ENCODE measurements around the gene GALNT4.

The GALNT4 gene

DNA sequence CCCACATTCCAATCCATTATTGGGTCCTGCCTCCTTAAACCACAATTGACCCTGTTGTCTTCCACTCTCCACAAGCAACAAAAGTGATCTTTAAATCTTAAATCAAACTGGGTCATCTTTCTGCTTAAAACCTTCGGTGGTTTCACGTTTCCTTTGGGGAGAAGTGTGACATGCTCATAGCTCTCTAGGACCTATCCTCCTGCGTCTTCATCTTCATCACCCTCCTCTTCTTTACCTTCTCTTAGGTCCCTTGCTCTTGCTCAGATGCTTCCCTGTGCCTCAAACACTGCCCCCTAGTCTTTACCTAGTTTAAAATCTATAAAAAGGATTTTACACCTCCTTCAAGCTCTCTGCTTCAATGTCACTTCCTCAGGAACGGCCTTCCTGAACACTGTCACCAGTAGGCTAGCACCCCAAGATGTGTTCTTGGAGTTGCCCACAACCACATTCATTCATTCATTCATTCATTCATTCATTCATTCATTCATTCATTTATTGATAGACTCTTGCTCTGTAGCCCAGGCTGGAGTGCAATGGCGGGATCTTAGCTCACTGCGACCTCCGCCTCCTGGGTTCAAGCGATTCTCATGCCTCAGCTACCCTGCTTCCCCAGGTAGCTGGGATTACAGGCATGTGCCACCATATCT, 46.8 kb downstream of the GALNT4 start:
- Histone ChIP-seq H3K27me3 (ENCODE audit: low read depth, low read length) (no peaks in the 10 kb centered on the region), H2AFZ (ENCODE audit: low read depth, low read length) (no peak overlapping the region)
- no peak for TF ChIP-seq EZH2phosphoT487 (IDR thresholded peaks at IDR 0.05; ENCODE audit: low read depth)
- TF ChIP-seq, protein P1, sequence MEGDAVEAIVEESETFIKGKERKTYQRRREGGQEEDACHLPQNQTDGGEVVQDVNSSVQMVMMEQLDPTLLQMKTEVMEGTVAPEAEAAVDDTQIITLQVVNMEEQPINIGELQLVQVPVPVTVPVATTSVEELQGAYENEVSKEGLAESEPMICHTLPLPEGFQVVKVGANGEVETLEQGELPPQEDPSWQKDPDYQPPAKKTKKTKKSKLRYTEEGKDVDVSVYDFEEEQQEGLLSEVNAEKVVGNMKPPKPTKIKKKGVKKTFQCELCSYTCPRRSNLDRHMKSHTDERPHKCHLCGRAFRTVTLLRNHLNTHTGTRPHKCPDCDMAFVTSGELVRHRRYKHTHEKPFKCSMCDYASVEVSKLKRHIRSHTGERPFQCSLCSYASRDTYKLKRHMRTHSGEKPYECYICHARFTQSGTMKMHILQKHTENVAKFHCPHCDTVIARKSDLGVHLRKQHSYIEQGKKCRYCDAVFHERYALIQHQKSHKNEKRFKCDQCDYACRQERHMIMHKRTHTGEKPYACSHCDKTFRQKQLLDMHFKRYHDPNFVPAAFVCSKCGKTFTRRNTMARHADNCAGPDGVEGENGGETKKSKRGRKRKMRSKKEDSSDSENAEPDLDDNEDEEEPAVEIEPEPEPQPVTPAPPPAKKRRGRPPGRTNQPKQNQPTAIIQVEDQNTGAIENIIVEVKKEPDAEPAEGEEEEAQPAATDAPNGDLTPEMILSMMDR (IDR thresholded peaks at IDR 0.05; ENCODE audit: low read depth, low read length): peak; percentile 14; the same call in 1 of the 2 replicates

DNA sequence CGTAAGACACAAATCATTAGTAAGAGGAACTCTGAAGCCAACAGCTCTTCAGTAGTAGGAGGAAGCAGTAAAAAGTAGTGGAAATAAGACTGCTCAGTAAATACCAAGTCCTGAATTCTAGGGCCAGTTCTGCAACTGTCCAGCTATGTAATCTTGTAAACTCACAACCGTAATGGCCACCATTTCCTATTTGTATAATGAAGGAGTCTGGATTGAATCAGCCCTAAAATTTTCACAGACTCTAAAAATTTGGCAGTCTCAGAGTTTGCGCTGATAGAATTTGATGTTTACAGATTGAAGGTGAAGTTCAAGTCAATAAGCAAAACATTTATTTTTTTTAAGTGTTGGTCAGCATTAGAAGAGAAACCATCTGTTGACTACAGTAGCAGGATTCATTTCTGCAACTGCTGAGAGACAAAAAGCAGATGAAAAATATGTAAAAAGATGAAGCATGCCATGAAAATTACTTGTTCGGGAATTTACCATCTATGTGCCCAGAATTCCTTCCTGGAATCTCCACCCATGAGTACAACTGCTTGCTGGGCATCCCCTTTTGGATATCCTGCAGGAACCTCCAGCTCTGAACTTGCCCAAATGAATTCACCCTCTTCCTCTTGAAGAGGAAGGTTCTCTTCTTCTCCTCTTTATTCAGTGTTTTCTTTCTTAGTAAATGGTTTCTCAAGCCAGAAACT, 47.5 kb downstream of the GALNT4 start:
- no peaks in the 10 kb centered on the region for H3K36me3 ChIP-seq (replicated peaks; ENCODE audit: low read depth, low read length)
- no peak overlapping the region for H3K4me2 ChIP-seq (ENCODE audit: low read length)

More for the DNA sequence above, 46.8 kb downstream of the GALNT4 start:
- peaks cover 5% of the 10 kb centered on the region; the same call in 1 of the 2 replicates for H3K4me1 ChIP-seq (ENCODE audit: low read length)
- H4K20me1 ChIP-seq (ENCODE audit: insufficient read depth, low read length): no peaks in the 10 kb centered on the region
- no peak overlapping the region for H3K4me2 ChIP-seq (ENCODE audit: low read length)
- no peak overlapping the region for H3K4me3 ChIP-seq (ENCODE audit: low read length)
- H3K9me3 ChIP-seq (ENCODE audit: insufficient read depth, low read length): no peaks in the 10 kb centered on the region
- no peak overlapping the region for H3K27ac ChIP-seq (ENCODE audit: low read length)
- H3K9ac ChIP-seq (ENCODE audit: low read length): no peak overlapping the region
- no peaks in the 10 kb centered on the region for H3K36me3 ChIP-seq (replicated peaks; ENCODE audit: low read depth, low read length)
- no peaks in the 10 kb centered on the region for H3K79me2 ChIP-seq (ENCODE audit: low read length)

DNA sequence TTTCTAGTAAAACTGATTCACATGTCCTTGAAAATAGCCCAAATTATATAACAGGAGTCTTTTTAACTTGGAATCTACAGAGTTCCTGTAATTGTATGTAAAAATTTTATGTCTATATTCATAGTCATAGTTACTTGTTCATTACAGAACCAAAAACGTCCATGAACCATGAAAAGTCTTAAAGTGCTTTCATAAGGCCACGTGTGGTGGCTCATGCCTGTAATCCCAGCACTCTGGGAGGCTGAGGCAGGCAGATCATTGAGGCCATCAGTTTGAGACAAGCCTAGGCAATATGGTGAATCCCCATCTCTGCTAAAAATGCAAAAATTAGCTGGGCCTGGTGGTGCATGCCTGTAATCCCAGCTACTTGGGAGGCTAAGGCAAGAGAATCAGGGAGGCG, 48.4 kb downstream of the GALNT4 start:
- H3K4me1 ChIP-seq (ENCODE audit: low read length): peaks cover 8% of the 10 kb centered on the region; the same call in 1 of the 2 replicates
- no peaks in the 10 kb centered on the region for H3K79me2 ChIP-seq (ENCODE audit: low read length)
- no peak overlapping the region for H3K4me2 ChIP-seq (ENCODE audit: low read length)
- no peaks in the 10 kb centered on the region for H4K20me1 ChIP-seq (ENCODE audit: insufficient read depth, low read length)
- no peak overlapping the region for H3K9ac ChIP-seq (ENCODE audit: low read length)
- no peaks in the 10 kb centered on the region for H3K27me3 ChIP-seq (ENCODE audit: low read depth, low read length)
- TF ChIP-seq EZH2phosphoT487 (IDR thresholded peaks at IDR 0.05; ENCODE audit: low read depth): no peak
- TF ChIP-seq, protein P1 (IDR thresholded peaks at IDR 0.05; ENCODE audit: low read depth, low read length): no peak
- H3K27ac ChIP-seq (ENCODE audit: low read length): no peak overlapping the region
- no peak overlapping the region for H3K4me3 ChIP-seq (ENCODE audit: low read length)
- no peaks in the 10 kb centered on the region for H3K9me3 ChIP-seq (ENCODE audit: insufficient read depth, low read length)
- H3K36me3 ChIP-seq (replicated peaks; ENCODE audit: low read depth, low read length): no peaks in the 10 kb centered on the region
- no peak overlapping the region for H2AFZ ChIP-seq (ENCODE audit: low read depth, low read length)

More for the DNA sequence above, 47.5 kb downstream of the GALNT4 start:
- no peaks in the 10 kb centered on the region for H3K27me3 ChIP-seq (ENCODE audit: low read depth, low read length)
- no peaks in the 10 kb centered on the region for H3K79me2 ChIP-seq (ENCODE audit: low read length)
- no peak overlapping the region for H3K27ac ChIP-seq (ENCODE audit: low read length)
- H3K4me1 ChIP-seq (ENCODE audit: low read length): peaks cover 8% of the 10 kb centered on the region; the same call in 1 of the 2 replicates
- no peak overlapping the region for H3K4me3 ChIP-seq (ENCODE audit: low read length)
- H4K20me1 ChIP-seq (ENCODE audit: insufficient read depth, low read length): no peaks in the 10 kb centered on the region
- H2AFZ ChIP-seq (ENCODE audit: low read depth, low read length): no peak overlapping the region
- no peak for TF ChIP-seq EZH2phosphoT487 (IDR thresholded peaks at IDR 0.05; ENCODE audit: low read depth)
- TF ChIP-seq, protein P1 (IDR thresholded peaks at IDR 0.05; ENCODE audit: low read depth, low read length): no peak
- H3K9ac ChIP-seq (ENCODE audit: low read length): no peak overlapping the region
- H3K9me3 ChIP-seq (ENCODE audit: insufficient read depth, low read length): no peaks in the 10 kb centered on the region

DNA sequence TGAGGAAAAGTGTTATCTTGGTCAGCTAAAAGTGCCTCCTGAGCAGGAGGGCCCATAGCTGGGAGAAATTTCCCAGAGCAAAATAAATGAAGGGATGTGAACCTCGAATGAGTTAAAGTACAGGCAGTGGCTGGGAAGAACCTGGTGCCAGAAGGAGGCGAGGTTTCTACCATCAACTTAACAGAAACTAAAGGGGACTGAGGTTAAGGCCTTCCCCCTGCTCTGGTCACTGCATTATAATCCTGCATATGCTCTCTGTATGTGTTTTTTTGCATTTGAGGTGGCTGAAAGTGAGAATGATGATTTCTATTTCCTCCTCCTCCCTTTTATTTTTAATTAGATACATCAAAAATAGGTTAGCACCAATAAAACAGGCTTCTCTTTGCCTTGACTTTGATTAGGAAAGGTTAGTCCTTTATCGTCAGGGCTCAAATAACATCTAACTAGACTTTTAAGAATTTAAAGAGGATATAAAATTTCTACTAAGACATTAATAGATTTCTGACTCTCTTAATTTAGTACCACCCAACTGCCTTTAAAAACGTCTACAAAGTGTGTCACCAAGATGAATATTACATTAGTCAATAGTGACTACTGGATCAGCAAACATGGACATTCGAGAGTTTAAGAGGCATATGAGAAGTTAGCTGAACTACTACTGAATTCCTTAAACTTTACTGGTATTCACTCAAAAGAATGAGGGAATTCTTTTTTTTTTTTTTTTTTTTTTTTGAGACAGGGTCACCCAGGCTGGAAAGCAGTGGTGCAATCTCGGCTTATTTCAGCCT, 49.2 kb downstream of the GALNT4 start:
- Histone ChIP-seq H4K20me1 (ENCODE audit: insufficient read depth, low read length) (no peaks in the 10 kb centered on the region), H3K4me2 (ENCODE audit: low read length) (no peak overlapping the region), H3K4me1 (ENCODE audit: low read length) (peaks cover 8% of the 10 kb centered on the region; the same call in 1 of the 2 replicates), H3K9ac (ENCODE audit: low read length) (no peak overlapping the region), H3K9me3 (ENCODE audit: insufficient read depth, low read length) (no peaks in the 10 kb centered on the region), H3K36me3 (replicated peaks; ENCODE audit: low read depth, low read length) (no peaks in the 10 kb centered on the region), H3K27me3 (ENCODE audit: low read depth, low read length) (no peaks in the 10 kb centered on the region), H3K79me2 (ENCODE audit: low read length) (no peaks in the 10 kb centered on the region), H3K27ac (ENCODE audit: low read length) (no peak overlapping the region), H3K4me3 (ENCODE audit: low read length) (no peak overlapping the region), H2AFZ (ENCODE audit: low read depth, low read length) (no peak overlapping the region)
- TF ChIP-seq EZH2phosphoT487 (IDR thresholded peaks at IDR 0.05; ENCODE audit: low read depth): no peak
- TF ChIP-seq, protein P1 (IDR thresholded peaks at IDR 0.05; ENCODE audit: low read depth, low read length): no peak

Measured in OCI-LY3 (cell line).